HG03565 (cell line): ENCODE measurements around the gene P2RX1.

ENCODE experiments used
- ATAC-seq: cut with Tn5 transposase; IDR thresholded peaks from one replicate; pipeline ENCODE4 v1.9.1; 2021; ENCODE audit warnings: mild to moderate bottlenecking, moderate library complexity; ENCODE audit not compliant: unreplicated experiment

P2RX1 gene

DNA sequence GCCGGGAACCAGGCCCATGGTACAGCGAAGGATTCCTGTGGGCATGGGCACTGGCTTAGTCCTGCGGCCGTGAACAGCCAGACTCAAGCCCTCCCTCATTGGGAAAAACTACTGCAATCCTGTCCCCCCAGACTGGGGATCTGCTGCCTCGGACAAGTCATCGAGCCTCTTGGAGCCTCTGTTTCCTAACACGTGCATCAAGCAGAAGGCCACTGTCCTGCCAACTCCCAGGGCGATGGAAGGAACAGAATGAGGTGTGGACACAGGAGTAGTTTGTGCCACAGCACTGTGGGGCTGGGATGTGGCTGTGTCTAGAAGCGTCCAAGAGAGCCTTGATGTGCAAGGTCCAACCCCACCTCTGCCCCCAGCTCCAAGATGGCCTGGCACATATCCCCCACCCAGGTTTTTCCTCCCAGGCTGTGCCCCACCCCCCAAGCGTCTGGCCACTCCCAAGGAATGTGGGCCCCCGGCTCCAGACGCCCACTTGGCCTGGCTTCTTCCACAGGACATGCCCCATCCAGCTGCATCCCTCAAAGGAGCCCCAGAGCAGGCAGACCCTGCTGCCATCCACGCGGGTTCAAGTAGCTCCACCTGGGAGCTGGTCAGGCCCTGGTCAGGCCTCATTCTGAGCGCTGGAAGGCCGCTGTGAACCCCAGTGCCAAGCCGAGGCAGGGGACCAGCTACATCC lies 26.8 kb downstream of the P2RX1 start:
- ATAC-seq, result no peak

DNA sequence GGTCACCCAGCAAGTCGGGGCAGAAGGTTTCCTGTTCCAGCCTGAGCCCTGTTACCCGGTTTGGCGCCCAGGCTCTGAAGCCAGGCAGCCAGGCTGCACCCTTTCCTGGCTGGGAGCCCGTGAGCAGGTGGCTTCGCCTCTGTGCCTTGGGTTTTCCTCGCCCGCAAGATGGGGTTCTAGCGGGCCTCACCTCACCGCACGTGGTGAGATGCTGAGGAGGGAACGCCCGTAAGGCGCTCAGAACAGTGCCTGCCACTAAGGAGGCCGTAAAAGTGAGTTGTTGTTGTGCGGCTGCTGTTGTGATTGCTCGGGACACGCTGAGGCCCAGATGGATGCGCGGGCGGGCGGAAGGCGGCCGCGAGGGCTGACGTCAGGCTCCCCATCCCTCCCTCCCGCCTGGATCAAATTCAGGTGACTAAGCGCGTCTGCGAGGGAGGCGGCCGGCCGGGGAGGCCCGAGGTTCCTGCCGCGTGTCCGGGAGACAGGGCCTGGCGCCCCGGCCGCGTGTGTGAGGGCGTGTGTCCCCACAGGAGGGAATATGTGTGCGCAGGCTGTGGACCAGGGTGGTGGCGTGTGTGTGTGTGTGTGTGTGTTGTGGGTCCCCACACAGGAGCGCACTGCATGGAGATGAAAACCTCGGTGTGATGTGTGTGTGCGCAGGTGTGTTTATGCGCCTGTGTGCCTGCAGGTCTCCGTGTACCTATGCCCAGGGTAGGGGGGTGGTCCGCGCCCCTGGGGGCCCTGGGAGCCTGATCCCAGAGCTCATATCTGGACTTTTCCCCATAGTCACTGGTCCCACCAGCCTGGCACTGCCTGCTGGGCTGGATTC lies 27.7 kb downstream of the P2RX1 start:
- no peak for ATAC-seq

DNA sequence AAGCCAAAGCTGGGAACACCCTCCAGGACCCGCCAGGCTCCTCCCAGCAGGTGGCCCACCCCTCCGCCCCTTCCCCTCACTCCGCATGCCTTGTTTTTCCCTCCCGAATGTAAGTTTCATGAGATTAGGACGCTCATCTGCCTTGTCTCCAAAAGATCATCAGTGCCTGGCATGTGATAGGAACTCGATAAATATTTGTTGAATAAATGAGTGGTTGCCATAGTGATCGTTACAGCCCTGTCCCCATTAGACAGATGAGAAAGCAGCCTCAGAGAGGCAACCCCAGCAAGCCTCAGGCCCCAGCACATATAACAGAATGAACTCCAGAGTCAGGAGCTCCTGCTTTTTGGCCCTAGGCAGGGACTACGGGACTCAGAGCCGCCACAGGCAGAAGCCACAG lies 28.5 kb downstream of the P2RX1 start:
- ATAC-seq, result no peak

DNA sequence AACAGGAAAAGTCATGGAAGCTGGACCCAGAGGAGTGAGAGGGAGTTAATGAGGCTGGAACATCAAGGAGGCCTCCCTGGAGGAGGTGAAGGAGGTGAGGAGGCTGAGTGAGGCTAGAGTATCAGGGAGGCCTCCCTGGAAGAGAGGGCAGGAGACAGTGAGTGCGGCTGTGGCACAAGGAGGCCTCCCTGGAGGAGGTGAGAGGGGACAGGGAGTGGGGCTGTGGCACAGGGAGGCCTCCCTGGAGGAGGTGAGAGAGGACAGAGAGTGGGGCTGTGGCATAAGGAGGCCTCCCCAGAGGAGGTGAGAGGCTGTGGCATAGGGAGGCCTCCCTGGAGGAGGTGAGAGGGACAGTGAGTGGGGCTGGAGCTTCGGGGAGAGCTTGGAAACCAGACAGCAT lies 28.9 kb downstream of the P2RX1 start:
- no peak for ATAC-seq

DNA sequence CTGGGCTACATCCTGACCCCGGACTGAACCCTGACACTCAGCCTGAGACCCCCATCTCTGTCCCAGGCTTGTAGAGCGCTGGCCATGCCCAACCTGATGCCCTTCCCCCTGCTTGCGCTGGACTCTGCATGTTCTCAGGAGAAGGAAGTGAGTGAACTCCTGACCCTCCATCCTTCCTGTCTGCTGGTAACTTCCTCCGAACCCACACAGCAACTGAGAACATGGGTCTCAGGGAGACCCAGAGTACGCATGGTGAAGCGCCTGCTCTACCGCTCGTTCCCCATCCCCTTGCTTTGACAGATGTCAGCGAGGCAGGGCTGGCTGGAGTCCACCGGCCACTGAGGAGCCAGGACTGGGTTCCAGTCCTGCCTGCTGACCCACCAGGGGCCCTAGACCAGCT lies 29.5 kb downstream of the P2RX1 start:
- ATAC-seq, result no peak

DNA sequence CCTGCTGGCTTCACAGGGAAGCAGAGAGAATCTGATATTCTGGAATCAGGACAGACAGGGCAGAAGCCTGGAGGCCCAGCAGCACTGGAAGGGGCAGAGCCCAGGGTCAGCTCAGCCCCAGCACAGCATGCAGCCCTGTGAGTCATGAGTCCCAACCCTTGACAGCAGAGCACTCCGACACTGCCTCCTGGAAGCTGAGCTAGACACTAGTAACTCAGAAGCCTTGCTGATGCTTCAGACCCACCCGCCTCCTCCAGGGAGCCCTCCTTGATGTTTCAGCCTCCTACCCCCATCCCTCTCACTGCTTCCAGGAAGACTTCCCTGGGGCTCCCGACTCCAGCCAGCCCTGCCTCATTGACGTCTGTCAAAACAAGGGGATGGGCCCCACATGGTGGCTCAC lies 30.3 kb downstream of the P2RX1 start:
- ATAC-seq, result no peak

DNA sequence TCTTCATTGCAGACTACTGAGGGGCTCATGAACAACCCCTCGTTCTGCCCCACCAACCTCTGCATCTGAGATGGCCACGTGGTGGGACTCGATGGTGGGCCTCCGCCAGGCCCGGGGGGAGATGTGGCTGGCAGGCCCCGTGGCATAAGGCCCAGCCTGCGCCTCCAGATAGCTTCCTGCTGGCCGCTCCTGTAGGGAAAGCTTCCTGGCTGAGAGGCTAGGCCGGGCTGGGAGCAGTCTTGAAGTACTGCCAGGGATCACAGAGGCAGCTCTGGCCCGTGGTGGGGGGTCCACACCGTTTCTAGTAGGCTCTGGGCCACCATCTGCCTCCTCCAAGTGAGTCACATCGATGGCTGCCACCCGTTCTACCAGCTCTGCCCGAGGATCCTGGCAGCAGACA lies 31.0 kb downstream of the P2RX1 start:
- no peak for ATAC-seq

DNA sequence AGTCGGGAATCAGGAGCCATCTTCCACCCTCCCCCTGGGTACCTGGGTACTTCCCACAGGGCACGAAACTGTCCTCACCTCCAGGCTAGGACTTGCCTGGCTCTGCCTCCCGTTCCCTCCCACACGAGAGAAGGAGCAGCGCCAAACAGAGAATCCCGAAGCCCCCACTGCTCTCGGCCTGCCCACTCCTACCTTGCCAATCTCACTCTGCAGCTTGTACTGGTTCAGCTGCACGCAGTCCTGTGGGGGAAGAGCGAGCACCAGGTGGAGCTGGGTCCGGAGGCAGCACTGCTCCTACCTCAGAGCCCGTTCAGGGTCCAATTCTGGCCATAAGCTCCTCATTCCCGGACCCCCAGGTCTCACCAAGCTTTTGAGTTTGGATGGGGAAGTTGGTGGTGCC lies 32.1 kb downstream of the P2RX1 start:
- no peak for ATAC-seq

DNA sequence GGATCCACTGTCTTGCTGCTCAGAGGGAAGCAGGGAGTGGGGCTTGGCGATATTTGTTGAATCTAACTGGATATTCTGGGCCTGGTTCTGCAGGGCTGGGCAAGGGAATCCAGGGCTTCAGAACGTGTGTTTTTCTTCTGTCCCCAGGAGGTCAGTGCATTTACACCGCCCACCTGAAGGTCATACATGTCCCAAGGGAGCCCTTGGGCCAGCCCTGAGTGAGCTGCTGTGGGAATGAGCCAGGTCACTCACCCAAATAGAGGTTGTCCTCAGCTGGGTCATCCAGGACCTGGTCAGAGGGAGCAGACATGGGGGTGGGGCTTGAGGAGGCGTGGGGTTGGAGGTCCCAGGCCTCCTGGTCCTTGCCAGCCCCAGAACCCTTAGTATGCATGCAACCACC lies 34.0 kb downstream of the P2RX1 start:
- no peak for ATAC-seq

DNA sequence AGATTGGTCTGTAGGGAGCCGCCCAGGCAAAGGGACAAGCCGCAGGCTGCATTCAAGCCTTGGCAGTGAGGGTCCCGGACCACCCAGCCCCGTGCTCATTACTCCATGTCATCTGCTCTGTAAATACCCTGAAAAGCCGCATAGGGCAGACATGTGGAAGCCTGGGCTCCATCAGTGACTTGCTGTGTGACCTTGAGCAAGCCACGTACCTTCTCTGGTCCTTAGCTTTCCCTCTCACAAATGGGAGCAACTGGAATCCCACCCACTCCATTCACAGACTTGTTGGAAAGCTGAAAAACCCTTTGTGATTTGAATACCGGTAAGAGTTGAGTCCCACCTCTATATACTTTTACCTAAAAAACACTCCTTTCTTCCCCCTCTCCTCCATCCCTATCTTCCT lies 35.3 kb downstream of the P2RX1 start:
- ATAC-seq, result no peak

DNA sequence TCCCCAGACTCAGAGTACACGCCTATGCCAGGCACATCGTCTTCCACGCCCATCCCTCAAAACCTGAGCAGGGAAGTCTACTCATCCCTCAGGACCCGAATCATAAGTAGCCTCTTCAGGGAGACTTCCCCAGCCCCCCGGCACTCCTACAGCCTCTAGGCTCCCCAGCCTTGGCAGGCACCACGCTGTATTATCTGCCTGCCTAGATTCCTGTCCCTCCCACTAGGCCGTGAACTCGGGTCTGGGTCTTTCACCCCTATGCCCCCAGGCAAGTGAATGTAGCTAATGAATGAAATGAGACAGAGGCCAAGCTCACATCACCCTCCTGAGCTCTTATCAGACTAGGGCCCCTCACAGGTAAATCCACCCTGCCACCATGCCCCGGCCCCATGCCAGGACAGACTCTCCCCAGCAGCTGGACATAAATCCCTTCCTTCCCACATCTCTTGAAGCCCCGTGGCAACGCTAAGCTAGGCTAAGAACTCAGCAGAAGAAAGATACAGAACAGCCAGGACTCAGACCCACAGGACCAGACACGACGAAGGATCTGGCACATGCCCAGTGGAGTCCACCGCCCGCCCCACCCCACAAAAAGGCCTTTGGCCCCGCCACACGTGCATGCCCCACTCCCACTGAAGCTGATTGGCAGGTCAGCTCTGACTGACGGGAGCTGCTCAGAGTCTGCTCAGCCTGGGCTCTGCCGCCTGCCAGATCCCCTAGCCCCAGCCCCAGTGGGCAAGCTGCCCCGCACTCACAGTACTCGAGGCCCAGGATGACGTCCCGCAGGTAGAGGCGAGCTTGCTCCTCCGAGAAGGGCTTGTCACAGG lies 36.5 kb downstream of the P2RX1 start:
- no peak for ATAC-seq

DNA sequence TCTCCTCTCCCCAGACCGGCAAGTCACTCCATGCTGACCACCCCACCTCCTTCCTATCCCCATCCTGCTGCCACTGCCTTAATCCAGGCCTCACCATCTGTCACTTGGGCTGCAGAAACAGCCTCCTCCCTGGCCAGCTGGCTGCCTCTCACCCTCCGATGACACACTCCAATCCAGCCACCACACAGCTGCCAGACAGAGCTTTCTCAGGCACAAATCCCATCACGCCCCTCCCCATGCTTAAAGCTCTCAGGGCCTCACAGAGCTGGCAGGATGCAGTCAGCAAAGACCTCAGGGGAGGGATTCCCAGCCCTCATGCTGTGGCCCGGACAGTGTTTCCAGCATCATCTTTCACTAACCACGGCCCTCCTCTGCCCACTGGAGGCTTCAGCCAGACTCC lies 37.1 kb downstream of the P2RX1 start:
- no peak for ATAC-seq

DNA sequence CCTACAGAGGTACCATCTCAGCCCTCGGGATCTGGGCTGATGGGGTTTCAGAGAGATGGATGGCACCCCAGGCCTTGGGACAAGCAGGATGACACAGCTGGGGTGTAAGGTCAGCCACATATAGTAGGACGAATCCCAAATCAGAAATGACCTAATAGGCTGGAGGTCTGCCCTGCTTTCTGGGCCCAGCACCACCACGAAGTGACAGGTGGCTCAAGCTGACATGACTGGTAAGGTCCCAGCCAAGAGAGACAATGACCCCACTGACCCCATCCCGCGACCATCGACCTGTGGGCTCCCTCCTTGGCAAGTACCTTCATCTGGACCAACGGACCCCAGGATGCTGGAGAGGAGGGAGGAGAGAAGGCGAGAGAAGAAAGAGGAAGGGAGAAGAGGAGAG lies 39.0 kb downstream of the P2RX1 start:
- no peak for ATAC-seq

DNA sequence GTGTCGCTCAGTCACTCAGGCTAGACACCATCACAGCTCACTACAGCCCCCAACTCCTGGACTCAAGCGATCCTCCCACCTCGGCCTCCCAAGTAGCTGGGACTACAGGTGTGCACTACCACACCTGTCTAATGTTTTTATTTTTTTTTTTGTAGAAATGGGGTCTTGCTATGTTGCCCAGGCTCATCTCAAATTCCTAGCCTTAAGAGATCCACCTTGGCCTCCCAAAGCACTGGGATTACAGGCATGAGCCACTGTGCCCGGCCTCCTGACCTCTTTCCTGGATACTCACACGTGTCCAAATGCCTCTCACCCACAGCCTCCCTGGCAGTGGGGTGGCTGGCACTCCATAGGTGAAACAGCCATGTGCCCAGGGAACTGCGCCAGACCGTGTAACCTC lies 40.9 kb downstream of the P2RX1 start:
- no peak for ATAC-seq

DNA sequence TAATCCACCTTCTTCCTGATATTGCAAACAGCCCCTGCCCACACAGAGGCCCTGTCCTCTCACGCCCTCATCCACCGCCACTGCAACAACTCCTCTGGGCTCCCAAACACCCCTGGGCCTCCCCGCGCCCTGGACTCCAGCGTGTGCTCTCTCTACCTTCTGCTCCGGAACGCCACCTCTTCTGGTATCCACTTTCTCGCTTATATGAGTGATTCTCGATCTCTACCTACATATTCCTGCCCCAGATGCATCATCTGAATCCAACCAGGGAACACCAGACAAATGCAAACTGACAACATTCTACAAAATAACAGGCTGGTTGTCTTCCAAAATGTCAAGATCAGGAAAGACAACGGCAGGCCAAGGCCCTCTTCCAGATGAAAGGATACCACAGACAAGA lies 42.4 kb downstream of the P2RX1 start:
- ATAC-seq, result no peak

DNA sequence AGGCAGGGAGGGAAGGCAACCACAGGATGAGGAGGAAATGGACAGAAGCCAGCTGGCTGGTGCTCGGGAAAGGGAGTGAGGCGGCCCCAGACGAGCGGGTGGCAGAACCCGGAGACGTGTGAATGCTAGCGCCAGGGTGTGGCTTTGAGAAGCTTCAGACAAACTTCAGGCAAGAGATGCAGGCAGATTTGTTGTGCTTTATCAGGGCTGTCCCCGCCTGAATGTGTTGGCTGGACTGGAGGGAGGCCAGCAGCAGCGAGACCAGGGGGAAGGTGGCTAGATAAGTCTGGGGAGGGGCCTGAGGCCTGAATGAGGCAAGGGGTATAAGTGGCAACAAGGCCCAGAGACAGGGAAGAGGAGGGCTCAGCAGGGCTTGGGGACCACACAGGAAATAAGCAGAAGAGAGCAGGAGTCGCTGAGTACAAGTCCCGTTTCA lies 45.4 kb downstream of the P2RX1 start:
- ATAC-seq, result no peak

DNA sequence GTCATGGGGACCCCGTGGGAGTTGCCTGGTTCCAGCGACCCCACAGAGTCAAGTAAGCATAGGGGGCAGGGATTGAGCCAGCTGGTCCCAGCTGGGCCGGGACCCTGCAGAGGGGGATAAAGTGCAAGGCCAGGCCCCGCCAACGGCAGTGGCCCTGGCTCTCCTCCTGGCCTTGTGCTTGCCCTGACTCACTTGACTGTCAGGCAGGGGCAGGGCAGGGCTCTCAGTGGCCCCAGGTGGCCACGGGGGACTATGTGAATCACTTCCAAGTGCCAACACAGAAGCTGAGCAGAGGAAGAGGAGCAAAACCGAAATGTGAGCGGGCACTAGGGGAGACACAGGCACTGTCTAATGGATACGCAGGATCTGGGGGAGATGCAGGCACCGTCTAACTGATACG lies 48.7 kb downstream of the P2RX1 start:
- no peak for ATAC-seq

DNA sequence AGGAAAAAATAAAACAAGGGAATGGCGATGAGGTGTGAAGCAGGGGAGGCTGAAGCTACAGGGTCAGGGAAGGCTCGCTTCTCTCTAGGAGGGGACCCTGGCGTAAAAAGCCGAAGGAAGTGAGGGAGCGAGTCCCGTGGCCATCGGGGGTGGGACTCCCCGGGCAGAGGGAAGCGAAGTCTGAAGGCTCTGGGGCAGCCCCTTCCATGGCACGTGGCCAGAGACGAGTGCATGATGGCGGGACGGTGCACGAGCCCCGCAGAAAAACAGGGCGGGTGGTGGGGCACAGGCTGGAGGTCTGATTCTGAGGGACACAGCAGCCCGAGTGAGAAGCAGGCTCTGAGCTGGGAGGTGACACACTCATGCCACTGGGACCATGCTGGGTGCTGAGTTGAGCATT lies 49.2 kb downstream of the P2RX1 start:
- ATAC-seq, result no peak

DNA sequence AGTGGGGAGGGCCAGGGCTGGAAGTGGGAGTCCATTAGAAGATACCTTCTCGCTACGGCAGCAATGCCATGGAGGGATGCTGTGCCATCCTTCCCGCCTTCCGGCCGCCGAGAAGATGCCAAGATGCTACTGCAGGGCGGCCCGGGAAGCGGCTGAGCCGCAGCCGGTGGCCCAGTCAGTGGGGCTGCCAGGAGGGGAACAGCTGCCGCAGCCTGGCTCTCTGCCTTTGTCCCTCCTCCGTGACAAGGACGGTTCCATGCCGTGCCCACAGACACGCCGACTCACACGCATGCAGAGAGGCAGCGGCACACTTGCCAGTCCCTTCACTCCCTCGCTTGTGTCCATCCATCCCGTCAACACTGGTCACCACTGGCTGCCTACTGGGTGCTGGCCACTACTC lies 50.0 kb downstream of the P2RX1 start:
- no peak for ATAC-seq

DNA sequence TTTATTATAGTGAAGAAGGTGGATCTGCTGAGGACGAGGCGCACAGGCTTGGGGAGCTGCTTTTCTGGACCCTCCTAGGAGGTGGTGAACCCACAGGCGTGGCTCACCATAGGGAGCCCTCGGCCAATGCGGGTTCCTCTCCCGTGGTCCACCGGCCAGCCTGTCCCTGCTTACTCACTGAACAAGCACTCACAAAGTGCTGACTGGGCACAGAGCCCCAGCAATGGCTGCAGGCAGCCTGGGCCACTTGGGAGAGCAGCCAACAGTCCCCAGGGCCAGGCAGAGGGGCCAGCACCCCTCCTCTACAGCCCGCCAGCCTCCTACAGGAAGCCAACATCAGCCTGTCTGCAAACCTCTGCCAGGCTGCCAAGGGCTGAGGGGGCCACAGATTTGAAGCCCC lies 51.1 kb downstream of the P2RX1 start:
- ATAC-seq, result no peak

DNA sequence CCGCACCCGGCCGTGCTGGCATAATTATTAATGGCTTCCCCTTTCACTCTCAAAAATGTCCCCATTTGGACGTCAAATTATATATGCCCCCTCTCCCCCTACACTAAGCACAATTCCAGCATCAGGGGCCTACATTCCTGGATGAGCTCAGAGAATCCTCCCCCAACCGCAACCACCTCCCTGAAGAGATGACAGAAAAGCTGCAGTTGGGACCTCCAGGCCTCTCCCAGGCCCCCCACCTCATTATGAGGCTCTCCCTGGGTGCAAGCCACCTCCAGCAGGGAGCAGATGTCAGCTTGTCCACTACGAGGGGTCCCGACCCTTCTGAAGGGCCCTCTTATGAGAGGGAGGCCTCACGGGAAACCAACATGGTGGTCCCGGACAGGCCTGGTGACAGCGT lies 51.7 kb downstream of the P2RX1 start:
- no peak for ATAC-seq
